ENCODE results near the gene TRAF3IP1.

Gene TRAF3IP1

DNA sequence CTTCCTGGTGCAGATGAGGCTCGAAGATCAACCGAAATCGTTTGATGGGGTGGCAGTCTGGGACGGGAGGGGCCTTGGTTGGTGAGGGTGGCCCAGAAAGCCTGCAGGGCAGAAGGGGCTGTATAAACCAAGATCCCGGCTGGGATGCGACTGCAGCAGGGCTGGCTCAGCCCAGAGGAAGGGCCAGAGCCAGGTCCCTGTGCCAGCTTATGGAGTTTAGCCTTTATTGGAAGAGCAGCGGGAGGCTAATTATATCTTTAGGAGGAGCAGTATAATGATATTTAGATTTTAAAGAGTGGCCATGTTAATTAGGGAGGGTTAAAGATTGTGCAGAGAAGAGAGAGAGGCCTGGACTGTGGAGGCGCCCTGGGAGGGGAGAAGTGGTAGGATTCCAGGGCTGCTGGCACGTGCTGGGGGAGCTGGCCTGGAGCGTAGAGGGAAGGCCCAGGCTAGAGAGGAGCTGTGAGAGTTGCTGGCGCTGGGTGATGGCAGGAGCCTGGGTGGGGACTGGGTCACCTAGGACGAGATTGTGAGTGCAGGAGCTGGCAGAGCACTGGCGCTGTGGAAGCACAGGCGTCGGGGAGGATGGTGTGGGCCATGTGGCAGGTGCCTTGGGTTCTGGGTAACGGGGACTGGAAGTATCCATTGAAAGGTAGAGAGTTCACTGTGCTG, 25.1 kb downstream of the TRAF3IP1 start:
- TF ChIP-seq, protein P1, sequence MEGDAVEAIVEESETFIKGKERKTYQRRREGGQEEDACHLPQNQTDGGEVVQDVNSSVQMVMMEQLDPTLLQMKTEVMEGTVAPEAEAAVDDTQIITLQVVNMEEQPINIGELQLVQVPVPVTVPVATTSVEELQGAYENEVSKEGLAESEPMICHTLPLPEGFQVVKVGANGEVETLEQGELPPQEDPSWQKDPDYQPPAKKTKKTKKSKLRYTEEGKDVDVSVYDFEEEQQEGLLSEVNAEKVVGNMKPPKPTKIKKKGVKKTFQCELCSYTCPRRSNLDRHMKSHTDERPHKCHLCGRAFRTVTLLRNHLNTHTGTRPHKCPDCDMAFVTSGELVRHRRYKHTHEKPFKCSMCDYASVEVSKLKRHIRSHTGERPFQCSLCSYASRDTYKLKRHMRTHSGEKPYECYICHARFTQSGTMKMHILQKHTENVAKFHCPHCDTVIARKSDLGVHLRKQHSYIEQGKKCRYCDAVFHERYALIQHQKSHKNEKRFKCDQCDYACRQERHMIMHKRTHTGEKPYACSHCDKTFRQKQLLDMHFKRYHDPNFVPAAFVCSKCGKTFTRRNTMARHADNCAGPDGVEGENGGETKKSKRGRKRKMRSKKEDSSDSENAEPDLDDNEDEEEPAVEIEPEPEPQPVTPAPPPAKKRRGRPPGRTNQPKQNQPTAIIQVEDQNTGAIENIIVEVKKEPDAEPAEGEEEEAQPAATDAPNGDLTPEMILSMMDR (IDR thresholded peaks at IDR 0.05; ENCODE audit: low read depth, low read length) = no peak
- no peak overlapping the region for H3K4me3 ChIP-seq (ENCODE audit: low read depth, low read length)

DNA sequence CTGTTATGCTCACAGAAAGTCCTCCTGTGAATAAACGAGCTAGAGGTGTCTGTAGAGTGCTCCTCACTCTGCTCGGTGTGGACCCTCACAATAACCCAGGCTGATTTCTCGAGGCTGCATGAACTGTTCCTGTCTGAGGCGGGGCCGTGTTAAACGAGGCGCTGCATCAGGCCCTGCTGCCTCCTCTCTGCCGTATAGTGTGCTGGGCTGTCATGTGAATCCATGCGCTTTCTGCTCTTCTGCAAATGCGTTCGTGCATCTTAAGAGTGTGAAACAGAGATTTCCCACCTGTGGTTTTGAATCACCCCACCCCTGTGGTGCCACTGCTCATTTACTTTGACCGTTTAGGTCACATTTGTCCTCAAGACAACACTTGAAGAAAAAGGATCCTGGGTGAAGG, 26.2 kb downstream of the TRAF3IP1 start:
- TF ChIP-seq, protein P1 (IDR thresholded peaks at IDR 0.05; ENCODE audit: low read depth, low read length) = no peak
- no peak overlapping the region for H3K4me3 ChIP-seq (ENCODE audit: low read depth, low read length)

DNA sequence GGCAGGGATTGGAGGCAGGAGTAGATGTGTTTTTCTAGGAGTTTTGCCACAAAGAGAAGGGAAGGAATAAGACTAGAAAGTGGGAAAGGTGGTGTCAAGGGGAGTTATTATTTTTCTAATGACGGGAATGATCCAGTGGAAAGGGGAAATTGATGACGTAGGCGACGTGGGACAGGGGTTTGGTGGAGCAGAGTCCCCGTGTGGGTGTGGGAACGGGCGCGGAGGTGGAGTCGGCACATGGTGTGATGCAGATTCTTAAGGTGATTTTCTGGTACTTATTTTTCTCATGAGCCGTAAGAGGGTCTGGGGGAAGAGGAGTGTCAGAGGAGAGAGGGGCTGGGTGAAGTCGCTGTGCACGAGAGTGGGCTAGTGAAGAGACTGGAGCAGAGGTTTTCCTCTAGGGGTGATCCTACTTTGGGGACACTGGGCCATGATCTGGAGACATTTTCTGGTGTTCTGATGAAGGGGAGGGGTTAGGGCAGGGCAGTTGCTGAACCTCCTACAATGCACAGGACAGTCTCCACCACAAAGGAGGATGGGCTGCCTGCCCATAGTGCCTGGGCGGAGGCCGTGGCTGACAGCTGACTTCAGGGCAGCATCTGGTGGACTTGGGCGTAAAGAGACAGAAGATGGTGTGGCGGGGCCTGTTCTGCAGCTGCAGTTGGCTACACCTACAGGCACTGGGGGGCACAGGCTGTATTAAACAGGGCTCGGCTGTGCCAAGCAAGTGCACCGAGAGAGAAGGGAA, 30.0 kb downstream of the TRAF3IP1 start:
- TF ChIP-seq, protein P1 (IDR thresholded peaks at IDR 0.05; ENCODE audit: low read depth, low read length) = no peak
- H3K4me3 ChIP-seq (ENCODE audit: low read depth, low read length) = no peak overlapping the region

DNA sequence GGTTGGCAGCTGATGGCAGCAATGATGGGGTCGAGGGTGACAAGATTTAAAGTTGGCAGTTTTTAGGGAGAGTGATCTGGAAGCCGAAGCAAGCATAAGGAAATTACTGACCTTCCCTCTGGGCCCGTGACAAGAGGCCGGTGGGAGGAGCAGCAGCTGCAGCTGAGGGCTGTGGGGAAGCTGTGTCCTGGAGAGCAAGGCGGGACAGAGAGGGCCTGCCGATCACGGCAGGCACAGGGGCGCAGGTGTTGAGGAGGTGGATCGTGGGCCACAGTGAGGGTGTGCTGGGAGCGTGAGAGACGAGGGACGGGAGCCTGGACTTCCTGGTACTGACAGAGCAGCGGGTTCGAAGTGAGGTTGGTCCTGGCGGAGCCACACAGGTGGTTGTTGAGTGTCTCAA, 31.0 kb downstream of the TRAF3IP1 start:
- H3K4me3 ChIP-seq (ENCODE audit: low read depth, low read length) = no peak overlapping the region
- TF ChIP-seq, protein P1 (IDR thresholded peaks at IDR 0.05; ENCODE audit: low read depth, low read length) = no peak

DNA sequence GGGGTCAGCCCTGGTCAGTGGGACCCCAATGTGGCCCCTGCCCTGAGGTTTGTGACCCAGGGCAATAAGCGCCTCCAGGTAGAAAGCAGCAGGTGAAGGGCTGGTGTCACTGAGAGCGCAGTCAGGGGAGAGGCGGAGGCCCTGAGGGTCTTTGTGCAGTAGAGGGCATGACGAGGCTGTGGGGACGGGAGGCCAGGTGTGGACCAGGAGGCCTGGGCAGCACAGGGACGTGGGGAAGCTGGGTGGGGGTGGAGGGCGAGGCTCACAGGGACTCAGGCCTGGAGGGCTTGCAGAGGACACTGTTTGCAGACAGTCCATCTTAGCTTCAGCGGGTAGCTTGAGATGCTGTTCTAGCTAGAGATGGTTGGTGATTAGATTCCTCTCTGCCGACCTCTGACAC, 32.0 kb downstream of the TRAF3IP1 start:
- no peak overlapping the region for H3K4me3 ChIP-seq (ENCODE audit: low read depth, low read length)
- TF ChIP-seq, protein P1 (IDR thresholded peaks at IDR 0.05; ENCODE audit: low read depth, low read length) = no peak

DNA sequence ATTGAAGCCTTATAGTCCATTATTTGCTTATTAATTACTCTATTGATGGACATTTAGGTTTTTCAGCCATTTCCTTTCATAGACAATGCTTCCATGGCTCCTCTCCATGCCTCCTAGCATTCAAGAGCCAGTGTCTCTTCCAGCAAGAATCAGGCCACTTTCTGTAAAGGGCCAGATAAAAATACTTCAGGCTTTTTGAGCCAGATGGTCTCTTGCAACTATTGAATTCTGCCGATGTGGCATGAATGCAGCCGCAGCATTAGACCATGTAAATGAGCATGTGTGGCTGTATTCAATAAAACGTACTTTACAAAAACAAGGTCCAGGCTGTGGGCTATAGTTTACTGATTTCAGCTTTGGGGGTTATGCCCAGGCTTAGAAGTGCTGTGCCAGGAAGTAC, 38.5 kb downstream of the TRAF3IP1 start:
- H3K4me3 ChIP-seq (ENCODE audit: low read depth, low read length) = no peak overlapping the region
- TF ChIP-seq, protein P1 (IDR thresholded peaks at IDR 0.05; ENCODE audit: low read depth, low read length) = no peak

DNA sequence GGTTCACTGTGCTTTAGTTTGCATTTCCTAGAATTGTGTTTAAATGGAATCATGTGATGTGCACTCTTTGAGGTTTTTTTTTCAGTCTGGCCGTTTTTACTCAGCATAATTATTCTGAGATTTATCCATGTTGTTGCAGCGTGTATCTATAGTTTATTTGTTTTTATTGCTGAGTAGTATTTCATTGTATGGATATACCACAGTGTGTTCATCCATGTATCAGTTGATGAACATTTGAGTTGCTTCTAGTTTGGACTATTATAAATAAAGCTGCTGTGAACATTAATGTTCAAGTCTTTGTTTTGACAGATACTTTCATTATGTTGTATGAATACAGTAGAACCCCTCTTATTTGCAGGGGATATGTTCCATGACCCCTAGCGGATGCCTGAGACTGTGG, 39.1 kb downstream of the TRAF3IP1 start:
- TF ChIP-seq, protein P1 (IDR thresholded peaks at IDR 0.05; ENCODE audit: low read depth, low read length) = no peak
- H3K4me3 ChIP-seq (ENCODE audit: low read depth, low read length) = no peak overlapping the region
